ENCODE data around the gene SNURF.

DNA sequence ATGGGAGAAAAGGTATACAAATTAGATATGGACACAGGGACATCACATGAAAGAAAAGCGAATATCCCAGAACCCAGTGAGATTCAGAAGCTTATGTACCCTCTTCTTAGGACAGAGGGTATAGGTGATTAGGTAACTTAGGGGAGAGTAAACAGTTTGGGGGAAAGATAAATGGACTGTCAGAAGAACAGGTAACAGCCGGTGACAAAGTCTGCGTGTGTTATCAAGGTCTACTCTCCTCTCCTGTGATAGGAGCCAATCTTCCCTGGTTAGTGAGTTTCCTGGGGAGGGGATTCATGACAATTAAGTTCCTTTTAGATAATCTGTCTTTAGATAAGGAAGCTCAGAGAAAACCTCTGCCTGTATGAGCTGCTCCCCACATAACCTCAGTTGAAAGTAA lies 30.6 kb upstream of the SNURF start:
- TF ChIP-seq, protein P1, sequence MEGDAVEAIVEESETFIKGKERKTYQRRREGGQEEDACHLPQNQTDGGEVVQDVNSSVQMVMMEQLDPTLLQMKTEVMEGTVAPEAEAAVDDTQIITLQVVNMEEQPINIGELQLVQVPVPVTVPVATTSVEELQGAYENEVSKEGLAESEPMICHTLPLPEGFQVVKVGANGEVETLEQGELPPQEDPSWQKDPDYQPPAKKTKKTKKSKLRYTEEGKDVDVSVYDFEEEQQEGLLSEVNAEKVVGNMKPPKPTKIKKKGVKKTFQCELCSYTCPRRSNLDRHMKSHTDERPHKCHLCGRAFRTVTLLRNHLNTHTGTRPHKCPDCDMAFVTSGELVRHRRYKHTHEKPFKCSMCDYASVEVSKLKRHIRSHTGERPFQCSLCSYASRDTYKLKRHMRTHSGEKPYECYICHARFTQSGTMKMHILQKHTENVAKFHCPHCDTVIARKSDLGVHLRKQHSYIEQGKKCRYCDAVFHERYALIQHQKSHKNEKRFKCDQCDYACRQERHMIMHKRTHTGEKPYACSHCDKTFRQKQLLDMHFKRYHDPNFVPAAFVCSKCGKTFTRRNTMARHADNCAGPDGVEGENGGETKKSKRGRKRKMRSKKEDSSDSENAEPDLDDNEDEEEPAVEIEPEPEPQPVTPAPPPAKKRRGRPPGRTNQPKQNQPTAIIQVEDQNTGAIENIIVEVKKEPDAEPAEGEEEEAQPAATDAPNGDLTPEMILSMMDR (IDR thresholded peaks at IDR 0.05): no peak
- TF ChIP-seq POLR2A (IDR thresholded peaks at IDR 0.05) (no peak), POLR2AphosphoS5 (IDR thresholded peaks at IDR 0.05) (no peak)
